ENCODE measurements around the gene CRAT.
A peak's percentile ranks its signal among the peaks of the same experiment; 100 is the strongest.

The CRAT gene

DNA sequence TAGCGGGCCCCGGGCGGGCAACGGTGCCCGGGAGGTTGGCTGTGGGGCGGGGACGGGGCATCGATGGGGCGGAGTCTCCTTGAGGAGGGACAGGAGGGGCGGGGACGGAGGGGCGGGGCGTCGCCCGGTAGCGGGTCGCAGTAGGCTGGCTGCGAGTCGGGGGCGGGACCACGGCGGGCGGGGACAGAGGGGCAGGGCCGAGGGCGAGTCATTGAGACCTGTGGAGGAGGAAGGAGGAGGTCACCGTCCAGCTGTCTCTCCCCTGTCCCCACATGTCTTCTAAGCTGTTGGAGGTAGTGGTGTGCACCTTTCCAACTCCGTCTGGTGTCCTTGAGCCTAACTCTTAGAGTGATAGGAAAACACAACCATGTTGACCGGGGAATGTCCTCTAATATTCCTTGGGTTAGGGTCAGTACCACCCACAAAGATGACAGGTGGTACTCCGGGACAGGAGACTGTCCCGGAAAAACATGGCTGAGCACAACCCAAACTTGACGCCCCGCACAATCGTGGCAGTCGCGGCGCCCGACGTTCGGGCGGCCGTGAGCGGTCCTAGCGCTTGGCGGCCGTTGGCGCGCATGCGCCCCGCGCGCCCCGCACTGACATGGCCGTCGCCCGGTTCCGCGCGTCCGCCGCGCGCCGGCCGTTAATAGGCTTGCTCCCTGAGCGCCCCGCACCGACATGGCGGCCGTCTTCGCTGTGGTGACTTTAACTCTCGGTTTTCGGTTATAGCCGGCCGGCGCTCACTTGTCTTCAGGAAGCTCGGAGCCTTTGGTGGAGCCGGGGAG, at the start of gene CRAT, which contains the start of gene PTPA:
CRAT (minus strand) TSS at position 54 of the 788 bp plus-strand sequence. CDS start 284 bp downstream, outside the sequence.
PTPA (plus strand) TSS at position 676 of the 788 bp plus-strand sequence. CDS start 186 bp downstream, outside the sequence.
- DNase-seq, result peak; percentile 69

- DNase-seq, result no peak
Measured at GRCh38 chr9:129156163-129156562, 45.6 kb upstream of the CRAT start.

DNA sequence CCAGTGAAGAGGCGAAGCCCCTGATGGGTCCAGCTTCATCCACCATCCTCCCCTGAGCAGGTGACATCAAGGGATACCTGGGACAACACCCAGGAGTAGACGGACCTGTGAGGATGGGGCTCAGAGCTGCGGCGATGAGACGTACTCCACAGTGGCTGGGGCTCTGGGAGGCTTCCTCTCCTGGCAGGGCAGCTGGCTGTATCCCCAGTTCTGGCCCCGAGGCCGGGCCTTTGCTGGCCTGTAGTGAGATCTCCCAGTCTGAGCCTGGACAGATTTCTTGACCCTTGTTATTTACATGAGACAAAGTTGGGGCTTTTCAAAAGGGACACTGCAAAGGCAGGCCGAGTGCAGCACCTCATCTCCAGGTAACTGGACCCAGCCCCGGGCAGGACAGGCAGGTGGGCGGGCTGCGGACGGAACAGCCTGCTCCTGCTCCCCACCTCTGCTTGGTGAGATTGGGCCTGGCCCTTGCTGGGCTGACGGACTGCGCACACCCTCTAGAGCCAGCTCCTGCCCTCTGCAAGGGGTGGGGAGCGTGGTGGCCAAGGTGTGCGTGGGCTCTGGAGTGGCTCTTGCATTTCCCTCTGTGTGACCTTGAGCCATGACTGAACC, 44.4 kb upstream of the CRAT start:
- DNase-seq, result no peak

- no peak for DNase-seq
Measured at GRCh38 chr9:129151469-129151868, 40.9 kb upstream of the CRAT start.

DNA sequence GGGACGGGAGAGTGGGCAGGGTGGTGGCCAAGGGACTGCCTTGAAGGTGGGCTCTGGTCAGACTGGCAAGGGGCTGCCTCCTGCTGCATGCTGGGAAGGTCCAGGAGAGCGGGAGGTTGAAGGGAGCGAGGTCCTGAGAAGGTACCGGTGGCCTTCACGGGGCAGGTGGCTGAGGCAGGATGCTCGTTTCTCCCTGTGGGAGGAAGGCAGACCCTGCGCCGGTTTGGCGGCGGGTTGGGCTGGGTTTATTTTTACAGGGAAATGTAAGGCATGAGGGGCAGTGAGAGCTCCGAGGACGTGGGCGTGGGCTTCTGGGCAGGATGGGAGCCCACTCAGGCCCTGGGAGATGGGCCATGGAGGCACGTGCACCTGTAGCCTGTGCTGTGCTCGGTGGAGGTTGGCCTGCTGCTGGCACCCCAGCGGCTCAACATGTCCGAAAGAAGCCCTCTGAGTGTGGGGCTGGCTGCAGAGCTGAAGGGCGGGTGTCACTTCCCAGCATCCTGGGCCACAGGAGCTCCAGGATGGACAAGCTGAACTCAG, 40.1 kb upstream of the CRAT start:
- no peak for DNase-seq

DNA sequence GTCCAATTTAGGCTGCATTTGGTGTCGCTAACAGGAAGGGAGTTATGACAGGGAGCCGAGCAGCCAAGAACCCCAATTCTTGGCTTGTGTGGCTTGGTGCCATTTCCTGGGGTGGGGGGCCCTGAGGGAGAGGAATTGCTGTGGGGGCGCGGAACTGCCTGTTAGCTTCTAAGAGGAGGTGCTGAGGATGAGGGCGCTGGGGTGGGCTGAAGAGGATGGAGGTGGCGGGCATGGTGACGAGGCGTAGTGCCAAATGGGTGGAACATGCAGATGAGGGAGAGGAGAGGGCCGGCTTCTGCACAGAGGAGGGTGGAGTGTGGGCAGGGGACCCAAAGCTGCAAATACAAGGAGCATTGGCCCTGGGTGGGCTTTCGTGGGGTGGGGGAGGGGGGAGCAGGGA, 39.5 kb upstream of the CRAT start:
- no peak for DNase-seq

- no peak for DNase-seq
Measured at GRCh38 chr9:129149442-129149841, 38.8 kb upstream of the CRAT start.

DNA sequence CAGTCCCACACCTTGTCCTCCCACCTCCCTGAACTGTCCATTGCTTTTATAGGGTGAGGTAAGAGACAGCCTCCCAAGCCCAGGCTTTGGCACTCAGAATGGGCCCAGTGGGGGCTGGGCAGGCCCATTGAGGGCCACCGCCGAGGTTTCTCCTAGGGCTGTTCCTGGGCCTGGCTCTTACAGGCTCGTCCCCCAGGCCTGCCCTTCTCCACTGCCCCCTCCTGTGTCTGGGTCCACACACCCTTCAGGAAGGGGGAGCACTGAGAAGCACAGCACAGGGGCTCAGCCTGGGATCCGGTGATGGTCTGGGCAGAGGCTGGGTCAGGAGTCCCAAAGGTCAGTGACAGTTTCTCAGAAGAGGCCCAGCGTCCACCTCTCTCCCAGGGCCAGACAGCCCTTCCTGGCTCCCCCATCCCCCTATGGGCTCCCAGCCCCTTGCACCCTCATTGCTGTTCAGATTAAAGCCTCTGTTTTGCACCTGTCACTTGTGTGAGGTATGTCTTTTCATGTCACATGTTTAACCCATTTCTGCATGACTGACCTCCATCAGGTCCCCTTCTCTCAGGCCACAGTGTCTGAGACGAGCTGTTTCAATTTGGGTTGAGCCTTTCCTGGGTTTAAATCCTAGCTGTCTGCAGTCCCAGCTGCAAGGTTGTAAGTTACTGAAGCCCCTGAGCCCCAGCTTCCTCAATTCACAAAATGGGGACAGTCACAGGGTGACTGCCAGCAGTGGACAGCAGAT, 38.0 kb upstream of the CRAT start:
- no peak for DNase-seq

- DNase-seq, result no peak
Measured at GRCh38 chr9:129146441-129146941, 35.9 kb upstream of the CRAT start.

DNA sequence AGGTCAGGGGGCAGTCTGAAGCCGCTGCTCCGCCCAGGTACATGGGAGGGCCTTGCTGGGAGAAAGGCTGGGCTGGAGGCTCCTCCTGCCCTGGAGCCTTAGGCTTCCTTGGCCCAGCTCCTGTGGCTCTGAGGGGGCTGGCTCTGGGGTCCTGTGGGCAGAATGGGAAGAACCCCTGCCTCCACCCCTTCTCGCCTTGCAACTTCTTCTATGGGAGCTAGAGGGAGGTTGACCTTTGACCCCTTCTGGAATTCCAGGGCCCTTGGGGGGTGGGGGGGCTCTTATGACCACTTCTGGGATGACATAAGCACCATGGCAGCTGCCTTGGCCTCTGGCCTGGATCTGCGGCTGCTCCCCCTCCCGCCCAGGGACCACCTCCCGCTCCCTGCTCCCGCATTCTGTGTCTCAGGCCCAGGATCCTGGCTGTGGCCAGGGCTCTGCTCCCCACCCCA, 35.3 kb upstream of the CRAT start:
- no peak for DNase-seq

DNA sequence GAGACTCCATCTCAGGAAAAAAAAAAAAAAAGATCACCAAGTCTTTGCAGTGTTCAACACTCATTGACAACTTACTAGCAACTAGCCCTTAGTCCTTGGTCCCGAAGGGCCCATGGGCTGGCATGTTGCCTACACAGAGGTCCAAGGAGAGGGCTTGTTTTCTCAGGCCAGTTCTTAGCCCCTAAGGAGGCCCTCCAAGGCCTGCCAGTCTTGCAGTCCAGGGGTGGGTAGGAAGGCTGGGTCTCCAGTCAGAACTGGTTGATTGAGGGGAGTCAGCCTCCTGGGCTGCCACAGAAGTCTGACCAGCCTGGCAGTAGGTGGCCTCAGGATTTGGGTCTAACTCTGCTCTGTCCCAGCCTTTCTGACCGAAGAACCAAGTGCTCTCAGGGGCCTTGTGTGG, 34.7 kb upstream of the CRAT start:
- no peak for DNase-seq

- DNase-seq, result peak; percentile 12
Measured at GRCh38 chr9:129143031-129143927, 32.7 kb upstream of the CRAT start.

DNA sequence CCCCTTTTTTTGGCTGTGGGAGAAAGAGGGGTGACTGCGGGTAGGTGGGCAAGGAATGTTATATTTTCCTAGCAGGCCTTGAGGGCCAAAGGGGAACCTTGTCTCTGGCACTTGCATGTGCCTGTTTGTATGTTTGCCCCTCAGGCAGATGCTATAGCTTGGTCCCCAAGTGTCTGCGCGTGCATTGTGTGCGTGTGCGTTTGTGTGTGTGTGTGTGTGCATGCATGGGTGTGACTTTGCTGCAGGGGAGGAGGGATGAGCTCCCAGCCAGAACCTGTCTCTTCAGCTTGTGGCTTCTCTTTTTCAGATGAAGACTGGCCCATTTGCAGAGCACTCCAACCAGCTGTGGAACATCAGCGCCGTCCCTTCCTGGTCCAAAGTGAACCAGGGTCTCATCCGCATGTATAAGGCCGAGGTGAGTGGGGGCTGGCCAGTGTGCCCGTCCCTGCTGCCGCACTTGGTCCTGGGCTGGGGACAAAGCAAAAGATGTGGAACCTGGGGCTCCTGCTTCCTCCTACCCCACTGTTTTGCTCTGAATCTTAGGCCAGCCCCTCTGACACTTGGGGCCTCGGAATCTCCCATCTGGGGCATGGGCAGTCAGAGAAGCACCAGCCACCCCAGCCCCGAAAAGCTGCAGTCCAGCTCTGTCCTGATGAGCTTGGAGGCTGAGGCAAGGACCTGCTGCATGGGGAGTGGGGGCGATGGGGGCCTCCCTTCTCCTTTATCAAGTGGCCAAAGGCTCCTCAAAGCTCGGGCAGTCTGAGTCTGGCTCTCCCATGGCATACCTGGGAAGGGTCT, 31.7 kb upstream of the CRAT start:
- no peak for DNase-seq

DNA sequence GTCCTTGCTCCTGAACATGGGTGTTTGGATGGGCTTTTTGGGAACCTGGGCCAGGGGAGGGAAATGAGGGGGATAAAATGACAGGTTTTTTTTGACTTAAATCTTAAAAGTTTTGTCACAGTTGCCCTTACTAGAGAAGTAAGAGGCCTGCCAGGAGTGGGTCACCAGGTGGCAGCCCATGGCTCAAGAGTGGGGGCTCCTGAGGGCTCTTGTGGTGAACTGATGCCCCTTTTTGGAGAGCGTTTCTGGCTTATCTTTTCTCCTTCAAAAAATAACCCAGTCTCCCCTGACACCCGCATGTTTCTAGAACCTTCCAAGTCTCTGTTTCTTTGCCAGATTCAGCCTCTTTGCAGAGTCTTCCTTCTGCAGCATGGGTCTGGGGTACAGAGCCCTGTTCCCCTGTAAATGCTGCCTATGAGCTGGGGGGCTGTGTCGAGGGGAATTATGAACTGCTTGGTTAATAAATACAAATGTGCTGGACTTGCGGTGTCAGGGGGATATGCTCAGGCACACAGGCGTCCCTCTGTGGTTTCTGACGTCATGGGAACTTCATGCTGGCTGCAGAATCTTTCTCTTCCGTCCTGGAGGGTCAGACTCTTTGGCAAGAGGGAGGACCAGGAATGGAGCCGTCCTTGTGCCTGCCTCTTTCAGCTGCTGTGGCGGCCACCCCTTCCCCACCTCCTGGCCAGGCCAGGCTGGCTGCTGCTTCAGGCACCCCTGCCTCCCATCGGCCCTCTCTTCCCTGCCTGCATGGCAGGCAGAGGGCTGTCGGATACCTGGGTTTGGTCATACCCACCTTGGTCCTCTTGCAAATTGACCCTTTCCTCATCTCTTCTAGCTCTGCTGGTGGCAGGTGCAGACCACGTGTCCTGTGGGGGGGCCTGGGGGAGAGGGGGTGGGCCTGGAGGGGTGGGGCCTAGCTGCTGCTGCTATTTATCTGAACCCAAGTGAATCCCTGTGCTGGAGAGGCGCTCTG, 30.8 kb upstream of the CRAT start:
- no peak for DNase-seq

- DNase-seq, result no peak
Measured at GRCh38 chr9:129140397-129141065, 29.9 kb upstream of the CRAT start.

- DNase-seq, result peak; percentile 80
Measured at GRCh38 chr9:129139993-129140396, 29.4 kb upstream of the CRAT start.

GRCh38 chr9:129139233-129139992, 28.8 kb upstream of the CRAT start:
- peak; percentile 30 for DNase-seq

GRCh38 chr9:129138476-129139232, 28.1 kb upstream of the CRAT start:
- no peak for DNase-seq
